SKM-1 (cell line): ENCODE results near the gene HDAC9.

ENCODE experiments used
- DNase-seq: peaks from one replicate; lab custom pipeline; 2025; ENCODE audit not compliant: unreplicated experiment; lab: John Stamatoyannopoulos, UW

HDAC9 gene

DNA sequence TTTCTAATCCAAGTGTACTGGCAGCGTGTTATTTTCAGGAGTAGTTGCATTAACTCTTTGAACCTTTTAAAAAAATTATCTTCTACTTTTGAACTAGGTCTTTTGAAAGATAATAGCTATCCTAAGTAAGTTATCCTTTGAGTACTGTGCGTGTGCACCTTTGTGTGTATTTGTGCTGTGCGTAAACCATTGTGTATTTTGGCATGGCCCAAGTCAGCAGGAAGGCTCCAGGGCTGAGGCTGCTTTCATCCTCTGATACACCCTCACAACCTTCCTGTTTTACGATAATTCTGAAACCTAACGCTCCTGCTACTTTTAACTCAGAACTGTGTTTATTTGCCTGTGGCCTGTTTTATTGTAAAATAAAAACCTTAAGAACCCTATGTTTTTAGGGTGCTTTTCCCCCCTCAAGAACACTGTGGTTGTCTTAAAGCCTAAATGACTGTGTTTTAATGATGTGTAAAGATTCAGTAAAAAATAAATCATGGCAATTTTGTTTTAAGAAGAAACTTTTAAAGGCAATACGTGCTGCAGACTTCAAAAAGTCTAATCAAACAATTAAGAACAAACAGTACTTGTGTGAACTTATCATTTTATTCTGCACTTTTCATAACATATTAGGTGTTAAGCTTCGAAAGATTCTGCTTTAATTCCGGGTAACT is 57.5 kb downstream of the HDAC9 start:
- DNase-seq: no peak

DNA sequence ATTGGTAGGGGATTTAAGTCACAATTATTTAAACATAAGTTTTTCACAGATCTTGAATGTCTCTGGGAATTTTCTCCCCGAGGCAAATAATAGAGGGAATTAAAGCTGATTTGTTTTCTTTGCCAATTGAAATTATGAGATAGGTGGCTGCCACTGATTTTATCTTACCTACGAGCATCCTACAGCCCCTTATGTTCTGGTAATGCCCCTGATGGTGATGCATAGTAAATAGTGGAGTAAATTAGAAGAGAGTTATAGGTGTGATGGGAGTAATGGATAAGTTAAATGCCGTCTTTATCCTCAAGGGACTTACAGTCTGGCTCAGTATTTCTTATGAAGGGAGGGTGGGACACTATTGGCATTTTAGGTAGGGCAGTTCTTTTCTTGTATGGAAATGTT is 58.1 kb downstream of the HDAC9 start:
- DNase-seq: no peak

- DNase-seq: no peak
These were observed 59.6 kb downstream of the HDAC9 start for GRCh38 chr7:18555120-18555519.

- no peak for DNase-seq
These were observed 60.4 kb downstream of the HDAC9 start for GRCh38 chr7:18555968-18556367.

DNA sequence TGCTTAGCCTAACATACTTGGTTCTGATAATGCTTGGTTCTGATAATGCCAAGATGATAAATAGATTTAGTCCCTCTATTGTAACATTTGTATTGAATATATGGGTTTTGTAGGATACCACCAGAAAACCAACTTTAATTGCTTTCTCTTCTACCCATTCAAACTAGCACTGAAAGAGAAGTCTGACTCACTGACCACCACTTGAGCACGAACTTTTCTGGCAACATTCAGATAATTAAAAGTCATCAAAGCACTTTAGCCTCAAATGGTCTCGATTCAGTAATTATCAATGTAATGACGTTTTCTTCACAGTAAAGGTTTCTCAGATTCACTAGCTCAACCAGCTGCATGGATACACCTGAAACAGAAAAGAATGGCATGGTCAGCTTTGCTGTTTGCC is 63.0 kb downstream of the HDAC9 start:
- DNase-seq: no peak

GRCh38 chr7:18558910-18559309 is 63.4 kb downstream of the HDAC9 start:
- DNase-seq: no peak

GRCh38 chr7:18559756-18560155 is 64.2 kb downstream of the HDAC9 start:
- DNase-seq: no peak

- DNase-seq: no peak
These were observed 69.2 kb downstream of the HDAC9 start for GRCh38 chr7:18564779-18565178.

- DNase-seq: no peak
These were observed 69.8 kb downstream of the HDAC9 start for GRCh38 chr7:18565337-18565736.

DNA sequence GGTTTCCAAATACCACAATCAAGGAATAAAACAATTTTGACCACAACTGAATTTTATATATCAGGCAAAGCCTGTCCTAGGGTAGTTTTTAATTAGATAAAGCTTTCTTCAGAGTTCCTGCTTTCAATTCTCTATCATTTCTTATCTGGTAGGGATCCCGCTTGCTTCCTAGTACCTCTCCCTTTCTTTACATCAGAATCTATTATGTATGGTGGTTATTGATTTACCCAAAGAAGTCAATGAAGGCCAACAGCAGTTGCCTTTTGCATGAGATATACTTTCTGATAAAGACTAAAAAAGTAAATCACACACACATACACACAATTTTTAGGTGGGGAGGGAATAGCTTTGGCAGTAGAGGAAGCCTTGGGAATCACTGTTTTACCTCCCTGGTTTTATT is 70.7 kb downstream of the HDAC9 start:
- DNase-seq: no peak

DNA sequence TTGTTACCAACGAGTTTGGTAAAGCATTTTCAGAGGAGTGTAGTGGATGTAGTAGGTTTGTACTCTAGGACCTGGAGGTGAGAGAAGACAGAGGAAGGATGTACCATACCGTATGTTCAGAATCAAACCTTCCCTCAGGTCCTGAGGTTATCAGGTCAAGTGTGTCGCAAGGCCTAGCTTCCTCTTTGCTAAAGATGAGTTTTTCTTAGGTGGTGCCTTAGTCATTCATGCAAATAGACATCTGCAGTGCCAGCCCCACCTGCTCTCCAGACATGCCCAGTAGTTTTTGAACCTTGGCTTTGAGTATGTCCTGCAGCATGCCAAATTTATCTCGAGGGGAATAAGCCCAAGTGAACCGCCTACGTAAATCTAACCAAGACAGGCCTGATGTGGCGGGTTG is 71.3 kb downstream of the HDAC9 start:
- peak; percentile 5 for DNase-seq

GRCh38 chr7:18570441-18570840 is 74.9 kb downstream of the HDAC9 start:
- DNase-seq: no peak

GRCh38 chr7:18570890-18571478 is 75.4 kb downstream of the HDAC9 start:
- no peak for DNase-seq

DNA sequence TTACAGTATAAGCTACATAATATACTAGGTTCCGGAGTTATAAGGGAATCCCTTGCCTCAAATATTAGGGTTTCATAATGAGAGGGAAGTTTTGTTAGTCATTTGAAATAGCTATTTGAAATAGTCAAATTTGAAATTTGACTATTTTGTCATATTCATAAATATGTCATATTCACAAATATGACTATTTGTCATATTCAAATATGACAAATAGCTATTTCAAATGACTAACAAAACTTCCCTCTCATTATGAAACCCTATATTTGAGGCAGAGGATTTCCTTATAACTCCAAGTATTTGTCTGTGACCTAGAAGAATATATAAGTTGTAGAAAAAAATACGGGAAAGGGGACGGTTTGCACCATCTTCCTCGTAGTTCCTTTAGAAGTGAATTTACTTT is 76.6 kb downstream of the HDAC9 start:
- DNase-seq: no peak

- no peak for DNase-seq
These were observed 77.3 kb downstream of the HDAC9 start for GRCh38 chr7:18572885-18573284.

GRCh38 chr7:18573410-18574234 is 78.1 kb downstream of the HDAC9 start:
- no peak for DNase-seq

DNA sequence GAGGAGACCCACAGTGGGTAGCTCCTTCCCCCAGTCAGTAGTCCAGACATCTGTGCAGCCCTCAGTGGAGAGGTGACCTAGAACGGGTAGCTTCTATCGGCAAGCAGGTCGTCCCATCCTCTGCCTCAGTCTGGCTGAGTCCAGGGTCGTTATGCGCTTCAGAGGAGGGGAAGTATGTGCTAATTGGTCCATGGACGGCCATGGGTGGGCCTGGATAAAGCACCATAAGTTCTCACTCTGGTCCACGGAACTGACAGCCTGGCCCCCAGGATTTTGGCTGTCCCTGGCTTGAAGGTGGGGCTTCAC is 78.6 kb downstream of the HDAC9 start:
- DNase-seq: no peak

DNA sequence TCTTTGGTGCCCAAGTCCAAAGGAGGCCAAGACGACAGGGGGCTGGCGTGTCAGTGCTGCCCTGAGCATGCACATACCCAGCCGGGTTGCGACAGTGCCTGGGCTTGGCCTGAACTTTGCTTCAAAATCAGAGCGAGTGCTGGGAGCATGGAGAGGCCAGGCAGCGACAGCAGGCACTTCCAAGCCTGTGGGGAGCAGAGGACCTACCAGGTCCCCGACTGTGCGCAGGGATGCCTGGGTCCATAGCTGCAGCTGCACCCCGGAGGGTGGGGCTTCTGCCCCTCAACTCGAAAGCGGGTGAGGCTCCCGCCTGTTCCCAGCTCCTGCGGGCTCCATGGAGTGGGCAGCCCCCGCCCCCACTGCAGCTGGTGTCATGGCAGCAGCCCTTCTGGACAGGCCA is 79.1 kb downstream of the HDAC9 start:
- no peak for DNase-seq

- no peak for DNase-seq
These were observed 80.3 kb downstream of the HDAC9 start for GRCh38 chr7:18575622-18576572.

DNA sequence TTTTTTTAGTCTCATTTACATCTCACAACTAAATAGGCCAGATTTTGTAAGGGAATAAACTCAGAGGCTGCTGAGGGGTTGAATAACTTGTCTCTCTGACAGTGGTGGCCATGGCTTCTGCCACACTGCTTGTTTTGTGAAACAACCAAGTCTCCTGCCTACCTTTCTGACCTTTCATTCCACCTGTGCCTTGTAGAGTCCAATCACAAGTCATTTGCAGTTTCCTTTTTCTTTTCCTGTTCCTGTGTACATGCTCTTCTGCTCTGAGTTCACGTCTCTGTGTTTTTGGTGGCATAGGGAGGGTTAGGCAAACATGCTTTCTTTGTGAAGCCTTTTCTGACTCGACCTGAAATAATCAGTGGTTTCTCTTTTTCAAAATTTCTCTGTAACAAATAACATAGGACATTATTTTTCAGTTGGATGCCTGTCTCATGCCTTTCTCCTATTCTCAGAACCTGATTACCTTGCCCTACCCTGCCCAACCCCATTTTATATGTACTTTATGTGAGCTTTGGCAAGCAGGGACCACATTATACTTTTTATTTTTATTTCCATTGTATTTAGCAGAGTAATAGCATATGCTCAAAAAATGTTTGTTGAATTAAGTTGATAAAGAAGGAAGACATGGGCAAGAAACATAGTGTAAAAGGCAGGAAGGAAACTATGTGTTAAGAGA is 81.7 kb downstream of the HDAC9 start:
- no peak for DNase-seq

GRCh38 chr7:18579698-18580097 is 84.1 kb downstream of the HDAC9 start:
- no peak for DNase-seq
